Adipocyte (in vitro differentiated cells): ENCODE results near the gene DDI1.
"Not testable (repeated sequence)": the region's sequence is repeated elsewhere in the genome, so short reads cannot be mapped to it uniquely, and the experiment has no call there.

ENCODE experiments used
- DNase-seq: peaks from one replicate; pipeline ENCODE4 v3.0.0-alpha.2; 2015; ENCODE audit warnings: low read depth
- H3K27me3 ChIP-seq: replicated peaks from 2 replicates; pipeline ENCODE4 v1.7.0; 2013; ENCODE audit warnings: mild to moderate bottlenecking, low read length, moderate library complexity; ENCODE audit not compliant: control insufficient read depth, insufficient read depth
- H3K36me3 ChIP-seq: 2 replicates; pipeline ENCODE4 v1.7.0; 2013; ENCODE audit warnings: low read length, mild to moderate bottlenecking, moderate library complexity; ENCODE audit not compliant: control insufficient read depth, insufficient read depth, severe bottlenecking
- H3K4me1 ChIP-seq: 2 replicates; pipeline ENCODE4 v1.7.0; 2013; ENCODE audit warnings: mild to moderate bottlenecking, low read length, moderate library complexity; ENCODE audit not compliant: control insufficient read depth, insufficient read depth
- H3K4me3 ChIP-seq: 2 replicates; pipeline ENCODE4 v1.7.0; 2013; ENCODE audit warnings: mild to moderate bottlenecking, low read length, moderate library complexity
- H3K9ac ChIP-seq: 2 replicates; pipeline ENCODE4 v1.7.0; 2013; ENCODE audit warnings: mild to moderate bottlenecking, low read length, moderate library complexity
- H3K9me3 ChIP-seq: 2 replicates; pipeline ENCODE4 v1.7.0; 2013; ENCODE audit warnings: mild to moderate bottlenecking, low read length, moderate library complexity; ENCODE audit not compliant: control insufficient read depth

The DDI1 gene

GRCh38 chr11:104043142-104043541 is 6.7 kb downstream of the DDI1 start:
- no peaks in the 10 kb centered on the region for H3K9me3 ChIP-seq
- no peaks in the 10 kb centered on the region for H3K36me3 ChIP-seq
- no peak overlapping the region for H3K4me3 ChIP-seq
- no peaks in the 10 kb centered on the region for H3K27me3 ChIP-seq
- H3K9ac ChIP-seq: no peak overlapping the region
- no peak for DNase-seq
- H3K4me1 ChIP-seq: peaks cover 18% of the 10 kb centered on the region

GRCh38 chr11:104043678-104044239 is 7.3 kb downstream of the DDI1 start:
- H3K36me3 ChIP-seq: no peaks in the 10 kb centered on the region
- DNase-seq: no peak

GRCh38 chr11:104046331-104046730 is 9.9 kb downstream of the DDI1 start:
- H3K4me3 ChIP-seq: no peak overlapping the region
- peaks cover 4% of the 10 kb centered on the region for H3K4me1 ChIP-seq
- no peaks in the 10 kb centered on the region for H3K27me3 ChIP-seq
- no peaks in the 10 kb centered on the region for H3K36me3 ChIP-seq
- no peak for DNase-seq
- H3K9ac ChIP-seq: no peak overlapping the region
- no peaks in the 10 kb centered on the region for H3K9me3 ChIP-seq

More at GRCh38 chr11:104043678-104044239, 7.3 kb downstream of the DDI1 start:
- Histone ChIP-seq H3K9ac (no peak overlapping the region), H3K27me3 (no peaks in the 10 kb centered on the region), H3K4me1 (peaks cover 18% of the 10 kb centered on the region), H3K9me3 (no peaks in the 10 kb centered on the region), H3K4me3 (no peak overlapping the region)

GRCh38 chr11:104046858-104047257 is 10.4 kb downstream of the DDI1 start:
- DNase-seq, H3K4me3 ChIP-seq, H3K9ac ChIP-seq, H3K9me3 ChIP-seq, H3K4me1 ChIP-seq, H3K36me3 ChIP-seq, H3K27me3 ChIP-seq: not testable (repeated sequence)

GRCh38 chr11:104049116-104049515 is 12.7 kb downstream of the DDI1 start:
- no peak overlapping the region for H3K9ac ChIP-seq
- H3K4me3 ChIP-seq: no peak overlapping the region
- DNase-seq: no peak
- H3K9me3 ChIP-seq: no peaks in the 10 kb centered on the region
- H3K4me1 ChIP-seq: peaks cover 23% of the 10 kb centered on the region
- no peaks in the 10 kb centered on the region for H3K36me3 ChIP-seq
- H3K27me3 ChIP-seq: no peaks in the 10 kb centered on the region

- H3K9me3 ChIP-seq: no peaks in the 10 kb centered on the region
- no peaks in the 10 kb centered on the region for H3K27me3 ChIP-seq
- peak; percentile 58 for DNase-seq
- H3K4me3 ChIP-seq: no peak overlapping the region
- no peak overlapping the region for H3K9ac ChIP-seq
- no peaks in the 10 kb centered on the region for H3K36me3 ChIP-seq
- peaks cover 30% of the 10 kb centered on the region for H3K4me1 ChIP-seq
Measured at GRCh38 chr11:104051778-104052177, 15.3 kb downstream of the DDI1 start.

- Histone ChIP-seq H3K4me1 (peaks cover 30% of the 10 kb centered on the region), H3K9me3 (no peaks in the 10 kb centered on the region), H3K9ac (peak overlapping the region; percentile 59), H3K36me3 (no peaks in the 10 kb centered on the region), H3K4me3 (peak overlapping the region; percentile 2), H3K27me3 (no peaks in the 10 kb centered on the region)
- DNase-seq: no peak
Measured at GRCh38 chr11:104053743-104054478, 17.5 kb downstream of the DDI1 start.

GRCh38 chr11:104054911-104055529 is 18.6 kb downstream of the DDI1 start:
- Histone ChIP-seq H3K27me3 (no peaks in the 10 kb centered on the region), H3K9ac (peak overlapping the region; percentile 6), H3K36me3 (no peaks in the 10 kb centered on the region), H3K4me1 (peaks cover 37% of the 10 kb centered on the region), H3K4me3 (peak overlapping the region; percentile 2), H3K9me3 (no peaks in the 10 kb centered on the region)
- no peak for DNase-seq

GRCh38 chr11:104055596-104055995 is 19.2 kb downstream of the DDI1 start:
- Histone ChIP-seq H3K27me3 (no peaks in the 10 kb centered on the region), H3K9ac (no peak overlapping the region), H3K9me3 (no peaks in the 10 kb centered on the region), H3K4me3 (no peak overlapping the region), H3K36me3 (no peaks in the 10 kb centered on the region), H3K4me1 (peaks cover 43% of the 10 kb centered on the region)
- DNase-seq: no peak

- H3K9me3 ChIP-seq: no peaks in the 10 kb centered on the region
- H3K4me1 ChIP-seq: peaks cover 53% of the 10 kb centered on the region
- no peaks in the 10 kb centered on the region for H3K36me3 ChIP-seq
- no peak overlapping the region for H3K9ac ChIP-seq
- H3K4me3 ChIP-seq: no peak overlapping the region
- no peaks in the 10 kb centered on the region for H3K27me3 ChIP-seq
- no peak for DNase-seq
Measured at GRCh38 chr11:104057908-104058307, 21.5 kb downstream of the DDI1 start.

GRCh38 chr11:104058680-104059079 is 22.2 kb downstream of the DDI1 start:
- Histone ChIP-seq H3K4me3 (no peak overlapping the region), H3K9ac (no peak overlapping the region), H3K36me3 (no peaks in the 10 kb centered on the region), H3K9me3 (no peaks in the 10 kb centered on the region), H3K4me1 (peaks cover 46% of the 10 kb centered on the region), H3K27me3 (no peaks in the 10 kb centered on the region)
- DNase-seq: no peak
